ENCODE data around the gene EPGN.

The EPGN gene

GRCh38 chr4:74308215-74308614 lies at the start of gene EPGN:
Gene EPGN, plus strand, starts transcription at chr4:74308470. Its CDS starts 64 bp downstream, at chr4:74308534.
- DNase-seq (ENCODE audit: low spot score), result no peak

- DNase-seq (ENCODE audit: low spot score), result no peak
Observed at GRCh38 chr4:74258963-74259362, 49.3 kb upstream of the EPGN start.

- no peak for DNase-seq (ENCODE audit: low spot score)
Observed at GRCh38 chr4:74260036-74260435, 48.2 kb upstream of the EPGN start.

- DNase-seq (ENCODE audit: low spot score), result no peak
Observed at GRCh38 chr4:74262522-74262921, 45.7 kb upstream of the EPGN start.

- DNase-seq (ENCODE audit: low spot score), result no peak
Observed at GRCh38 chr4:74263551-74263950, 44.7 kb upstream of the EPGN start.

- DNase-seq (ENCODE audit: low spot score), result no peak
Observed at GRCh38 chr4:74266081-74266480, 42.2 kb upstream of the EPGN start.

- no peak for DNase-seq (ENCODE audit: low spot score)
Observed at GRCh38 chr4:74267998-74268606, 40.2 kb upstream of the EPGN start.

- no peak for DNase-seq (ENCODE audit: low spot score)
Observed at GRCh38 chr4:74268643-74269042, 39.6 kb upstream of the EPGN start.

- DNase-seq (ENCODE audit: low spot score), result no peak
Observed at GRCh38 chr4:74278490-74278889, 29.8 kb upstream of the EPGN start.

GRCh38 chr4:74279716-74280115 lies 28.6 kb upstream of the EPGN start:
- DNase-seq (ENCODE audit: low spot score), result no peak

GRCh38 chr4:74282926-74283325 lies 25.3 kb upstream of the EPGN start:
- no peak for DNase-seq (ENCODE audit: low spot score)

GRCh38 chr4:74283614-74284013 lies 24.7 kb upstream of the EPGN start:
- DNase-seq (ENCODE audit: low spot score), result no peak

- DNase-seq (ENCODE audit: low spot score), result no peak
Observed at GRCh38 chr4:74284053-74284452, 24.2 kb upstream of the EPGN start.

GRCh38 chr4:74287164-74287563 lies 21.1 kb upstream of the EPGN start:
- DNase-seq (ENCODE audit: low spot score), result no peak

- no peak for DNase-seq (ENCODE audit: low spot score)
Observed at GRCh38 chr4:74287791-74288190, 20.5 kb upstream of the EPGN start.

- no peak for DNase-seq (ENCODE audit: low spot score)
Observed at GRCh38 chr4:74291471-74291870, 16.8 kb upstream of the EPGN start.

GRCh38 chr4:74292111-74292870 lies 16.0 kb upstream of the EPGN start:
- DNase-seq (ENCODE audit: low spot score), result no peak

GRCh38 chr4:74293558-74293957 lies 14.7 kb upstream of the EPGN start:
- no peak for DNase-seq (ENCODE audit: low spot score)

GRCh38 chr4:74294681-74295080 lies 13.6 kb upstream of the EPGN start:
- no peak for DNase-seq (ENCODE audit: low spot score)

- DNase-seq (ENCODE audit: low spot score), result no peak
Observed at GRCh38 chr4:74297539-74297938, 10.7 kb upstream of the EPGN start.

- no peak for DNase-seq (ENCODE audit: low spot score)
Observed at GRCh38 chr4:74304095-74304625, 4.1 kb upstream of the EPGN start.

GRCh38 chr4:74305000-74305399 lies 3.3 kb upstream of the EPGN start:
- DNase-seq (ENCODE audit: low spot score), result no peak

GRCh38 chr4:74307170-74307569 lies 1.1 kb upstream of the EPGN start:
- DNase-seq (ENCODE audit: low spot score), result no peak

GRCh38 chr4:74309223-74309622 lies 953 bp downstream of the EPGN start:
- DNase-seq (ENCODE audit: low spot score), result no peak

Data from iPS-NIHi11 (cell line).